Esophagus squamous epithelium (tissue), 4 donors: ENCODE data around the gene ARID3A.

Source experiments
- CTCF ChIP-seq, 6 experiments: fragments of 450-650 bp in 4 of 6; fragments of 200-600 bp in 2 of 6; sonication (generic) in 2 of 6; IDR thresholded peaks; one replicate each; pipeline ENCODE4 v1.5.1; 2016 to 2019; ENCODE audit warnings: antibody characterized with exemption in 6 of 6, mild to moderate bottlenecking in 4 of 6, moderate library complexity in 4 of 6
- POLR2A ChIP-seq, 4 donors: fragments of 450-650 bp; IDR thresholded peaks; one replicate each; pipeline ENCODE4 v1.6.1; 2017; ENCODE audit warnings: antibody characterized with exemption in 4 of 4, mild to moderate bottlenecking in 4 of 4, moderate library complexity in 3 of 4

- no peak for TF ChIP-seq POLR2A (IDR thresholded peaks at IDR 0.05)
- no peak for TF ChIP-seq CTCF (IDR thresholded peaks at IDR 0.05)
These were observed 38.8 kb upstream of the ARID3A start for GRCh38 chr19:887072-887471.
